ENCODE results near the gene THEM4.

DNA sequence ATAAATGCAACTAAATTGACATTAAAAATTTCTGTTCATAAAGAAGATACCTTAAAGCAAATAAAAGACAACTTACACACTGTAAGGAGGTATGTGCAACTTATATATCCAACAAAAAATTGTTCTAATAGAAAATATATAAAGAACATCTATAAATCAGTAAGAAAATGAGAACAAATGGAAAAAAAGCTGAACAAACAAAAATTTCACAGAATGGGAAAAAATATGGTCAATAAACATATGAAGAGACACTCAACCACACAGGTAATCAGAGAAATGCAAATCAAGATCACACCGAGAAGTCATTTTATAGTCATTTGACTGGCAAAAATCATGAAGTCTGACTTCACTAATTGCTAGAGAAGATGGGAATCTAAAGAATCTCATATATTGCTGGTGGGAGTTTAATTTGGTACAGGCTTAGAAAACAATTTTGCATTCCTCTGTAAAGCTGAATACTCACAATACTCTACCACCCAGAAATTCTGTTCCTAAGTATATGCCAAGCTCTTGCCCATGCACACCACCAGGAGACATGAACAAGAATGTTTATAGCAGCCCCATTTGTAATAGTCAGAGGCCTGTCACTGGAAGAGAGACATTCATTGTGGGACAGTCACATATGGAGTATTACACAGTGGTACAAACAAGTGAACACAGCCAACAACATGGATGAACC, 33.8 kb downstream of the THEM4 start:
- TF ChIP-seq POLR2A (IDR thresholded peaks at IDR 0.05): no peak
- TF ChIP-seq, protein P1, sequence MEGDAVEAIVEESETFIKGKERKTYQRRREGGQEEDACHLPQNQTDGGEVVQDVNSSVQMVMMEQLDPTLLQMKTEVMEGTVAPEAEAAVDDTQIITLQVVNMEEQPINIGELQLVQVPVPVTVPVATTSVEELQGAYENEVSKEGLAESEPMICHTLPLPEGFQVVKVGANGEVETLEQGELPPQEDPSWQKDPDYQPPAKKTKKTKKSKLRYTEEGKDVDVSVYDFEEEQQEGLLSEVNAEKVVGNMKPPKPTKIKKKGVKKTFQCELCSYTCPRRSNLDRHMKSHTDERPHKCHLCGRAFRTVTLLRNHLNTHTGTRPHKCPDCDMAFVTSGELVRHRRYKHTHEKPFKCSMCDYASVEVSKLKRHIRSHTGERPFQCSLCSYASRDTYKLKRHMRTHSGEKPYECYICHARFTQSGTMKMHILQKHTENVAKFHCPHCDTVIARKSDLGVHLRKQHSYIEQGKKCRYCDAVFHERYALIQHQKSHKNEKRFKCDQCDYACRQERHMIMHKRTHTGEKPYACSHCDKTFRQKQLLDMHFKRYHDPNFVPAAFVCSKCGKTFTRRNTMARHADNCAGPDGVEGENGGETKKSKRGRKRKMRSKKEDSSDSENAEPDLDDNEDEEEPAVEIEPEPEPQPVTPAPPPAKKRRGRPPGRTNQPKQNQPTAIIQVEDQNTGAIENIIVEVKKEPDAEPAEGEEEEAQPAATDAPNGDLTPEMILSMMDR (IDR thresholded peaks at IDR 0.05 in 8 of 11, conservative IDR thresholded peaks at IDR 0.05 in 3 of 11): no peak
